HCT116 (cell line): ENCODE results near the gene PIK3R6.

Source experiments
- EGR1 ChIP-seq: IDR thresholded peaks from 2 replicates; pipeline ENCODE4 v1.6.1; 2012; ENCODE audit warnings: low read depth
- EZH2 ChIP-seq: fragments of 200-600 bp; sonication (generic); IDR thresholded peaks from 2 replicates; pipeline ENCODE4 v1.6.1; 2017; ENCODE audit warnings: antibody characterized with exemption, mixed run types
- JUND ChIP-seq: IDR thresholded peaks from 2 replicates; pipeline ENCODE4 v1.6.1; 2012
- RAD21 ChIP-seq: IDR thresholded peaks from 2 replicates; pipeline ENCODE4 v1.6.1; 2012; ENCODE audit warnings: low read depth, mild to moderate bottlenecking
- TF ChIP-seq, protein P1 (sequence below), 3 experiments: fragments of 200-600 bp in 1 of 3; sonication (generic) in 1 of 3; IDR thresholded peaks in 2 of 3; conservative IDR thresholded peaks in 1 of 3; 2 replicates each; pipeline ENCODE4 v1.5.1; 2012 to 2017; ENCODE audit warnings: low read depth in 2 of 3, low read length in 2 of 3, antibody characterized with exemption in 1 of 3, borderline replicate concordance in 1 of 3, control low read depth in 1 of 3, mild to moderate bottlenecking in 1 of 3, mixed read lengths in 1 of 3, mixed run types in 1 of 3, moderate library complexity in 1 of 3; ENCODE audit not compliant: insufficient read depth in 1 of 3

DNA sequence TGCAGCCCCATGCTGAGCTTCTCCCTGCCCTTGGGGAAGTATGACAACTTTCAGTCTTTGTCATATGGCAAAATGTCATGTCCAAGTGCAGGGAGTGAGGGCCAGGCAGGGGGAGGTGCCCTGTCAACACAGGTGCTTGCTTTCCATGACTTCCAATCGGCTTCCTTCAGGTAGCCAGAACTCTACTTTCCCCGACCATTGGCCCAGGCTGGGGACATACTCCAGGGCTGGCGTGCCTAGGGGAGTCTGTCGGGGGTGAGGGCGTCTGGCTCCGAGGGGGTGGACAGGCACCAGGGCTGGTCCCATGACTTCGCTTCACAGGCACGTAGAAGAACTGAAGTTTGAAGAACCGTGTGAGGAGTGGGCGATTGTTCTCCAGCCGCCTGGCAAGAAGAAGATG is 19.8 kb upstream of the PIK3R6 start:
- TF ChIP-seq RAD21 (no peak), JUND (no peak), EGR1 (no peak), EZH2 (no peak)
- TF ChIP-seq, protein P1, sequence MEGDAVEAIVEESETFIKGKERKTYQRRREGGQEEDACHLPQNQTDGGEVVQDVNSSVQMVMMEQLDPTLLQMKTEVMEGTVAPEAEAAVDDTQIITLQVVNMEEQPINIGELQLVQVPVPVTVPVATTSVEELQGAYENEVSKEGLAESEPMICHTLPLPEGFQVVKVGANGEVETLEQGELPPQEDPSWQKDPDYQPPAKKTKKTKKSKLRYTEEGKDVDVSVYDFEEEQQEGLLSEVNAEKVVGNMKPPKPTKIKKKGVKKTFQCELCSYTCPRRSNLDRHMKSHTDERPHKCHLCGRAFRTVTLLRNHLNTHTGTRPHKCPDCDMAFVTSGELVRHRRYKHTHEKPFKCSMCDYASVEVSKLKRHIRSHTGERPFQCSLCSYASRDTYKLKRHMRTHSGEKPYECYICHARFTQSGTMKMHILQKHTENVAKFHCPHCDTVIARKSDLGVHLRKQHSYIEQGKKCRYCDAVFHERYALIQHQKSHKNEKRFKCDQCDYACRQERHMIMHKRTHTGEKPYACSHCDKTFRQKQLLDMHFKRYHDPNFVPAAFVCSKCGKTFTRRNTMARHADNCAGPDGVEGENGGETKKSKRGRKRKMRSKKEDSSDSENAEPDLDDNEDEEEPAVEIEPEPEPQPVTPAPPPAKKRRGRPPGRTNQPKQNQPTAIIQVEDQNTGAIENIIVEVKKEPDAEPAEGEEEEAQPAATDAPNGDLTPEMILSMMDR (IDR thresholded peaks at IDR 0.05 in 2 of 3, conservative IDR thresholded peaks at IDR 0.05 in 1 of 3; ENCODE audit: borderline replicate concordance in 1 of 3, insufficient read depth in 1 of 3, low read depth in 2 of 3, low read length in 2 of 3): no peak
